ENCODE results near the gene B3GAT2. TPM values are rescaled to one million over a fixed set of nuclear protein-coding genes. Genes with fewer than 3 reads are reported as not detected.

Gene B3GAT2
- total and polyA plus RNA-seq, 2 of the 13 experiments (the other 11 are each of a cell fraction or from before 2014, with no cell fraction given), result 0.01 to 0.02 TPM

DNA sequence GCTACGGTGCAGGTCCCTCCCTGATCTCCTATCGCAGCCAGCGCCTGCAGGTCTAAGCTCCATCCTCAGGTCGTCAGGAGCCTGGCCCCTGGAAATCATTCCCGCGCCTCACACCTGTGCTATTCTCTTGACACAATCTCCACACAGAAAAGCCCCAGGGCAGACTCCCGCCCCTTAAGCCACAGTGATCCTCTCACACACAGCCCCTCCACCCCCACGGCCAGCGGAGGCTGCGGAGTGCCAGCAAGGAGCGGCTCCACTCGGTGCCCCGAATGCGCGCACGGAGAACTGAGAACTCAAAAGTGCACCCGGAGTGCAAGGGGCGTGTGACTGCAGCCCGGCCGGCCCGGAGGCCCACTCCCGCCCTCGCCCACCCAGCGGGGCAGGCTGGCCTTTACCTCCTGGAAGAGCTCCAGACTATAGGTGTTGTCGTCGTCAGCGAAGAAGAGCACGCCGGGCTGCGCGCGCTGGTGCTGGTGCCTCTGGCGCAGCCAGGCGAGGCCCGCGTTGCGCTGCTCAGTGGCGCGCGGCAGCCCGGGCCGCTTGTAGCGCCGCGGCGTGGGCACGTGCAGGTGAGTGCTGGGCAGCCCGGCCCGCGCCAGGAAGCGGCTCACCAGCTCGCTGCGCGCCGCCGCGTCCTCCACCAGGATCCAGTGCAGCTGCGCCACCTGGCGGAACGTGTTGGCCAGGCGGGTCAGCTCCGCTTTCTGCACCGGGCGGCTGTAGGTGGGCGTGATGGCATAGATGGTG is 1.2 kb downstream of the B3GAT2 start (continued):
- TF ChIP-seq KAT2B (IDR thresholded peaks at IDR 0.05; ENCODE audit: borderline replicate concordance, low read depth, low read length) (no peak), BRCA1 (CRISPR knock-in tag; IDR thresholded peaks at IDR 0.05) (0 out of 2 replicates have a peak, but pooled peaks have one; percentile 56), MBD4 (IDR thresholded peaks at IDR 0.05; ENCODE audit: borderline replicate concordance, low read length) (no peak), ZBTB25 (CRISPR knock-in tag; IDR thresholded peaks at IDR 0.05) (no peak; the same call in 1 of the 2 replicates), SMARCC2 (IDR thresholded peaks at IDR 0.05) (no peak), GATAD1 (CRISPR knock-in tag; IDR thresholded peaks at IDR 0.05) (0 out of 2 replicates have a peak, but pooled peaks have one; percentile 18), ZBTB8A (CRISPR knock-in tag; IDR thresholded peaks at IDR 0.05; ENCODE audit: borderline replicate concordance, low read depth) (no peak), ZFP62 (CRISPR knock-in tag; IDR thresholded peaks at IDR 0.05) (no peak), GRHL1 (CRISPR knock-in tag; conservative IDR thresholded peaks at IDR 0.05) (no peak), ZFP90 (CRISPR knock-in tag; IDR thresholded peaks at IDR 0.05; ENCODE audit: borderline replicate concordance) (peak; percentile 57; the same call in 1 of the 2 replicates), CHD2 (IDR thresholded peaks at IDR 0.05; ENCODE audit: low read depth, low read length) (no peak), ZNF20 (CRISPR knock-in tag; IDR thresholded peaks at IDR 0.05) (no peak), CBX1 (IDR thresholded peaks at IDR 0.05; ENCODE audit: low read depth) (peak; percentile 50), DPF2 (CRISPR knock-in tag; IDR thresholded peaks at IDR 0.05; ENCODE audit: borderline replicate concordance, low read depth) (no peak), ZNF256 (CRISPR knock-in tag; conservative IDR thresholded peaks at IDR 0.05) (no peak), HOXA9 (CRISPR knock-in tag; IDR thresholded peaks at IDR 0.05; ENCODE audit: borderline replicate concordance) (no peak), RERE (CRISPR knock-in tag; IDR thresholded peaks at IDR 0.05; ENCODE audit: low read depth) (no peak)
- TF ChIP-seq, protein P1, sequence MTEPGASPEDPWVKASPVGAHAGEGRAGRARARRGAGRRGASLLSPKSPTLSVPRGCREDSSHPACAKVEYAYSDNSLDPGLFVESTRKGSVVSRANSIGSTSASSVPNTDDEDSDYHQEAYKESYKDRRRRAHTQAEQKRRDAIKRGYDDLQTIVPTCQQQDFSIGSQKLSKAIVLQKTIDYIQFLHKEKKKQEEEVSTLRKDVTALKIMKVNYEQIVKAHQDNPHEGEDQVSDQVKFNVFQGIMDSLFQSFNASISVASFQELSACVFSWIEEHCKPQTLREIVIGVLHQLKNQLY (CRISPR knock-in tag; IDR thresholded peaks at IDR 0.05), result no peak
- TF ChIP-seq, protein P2, sequence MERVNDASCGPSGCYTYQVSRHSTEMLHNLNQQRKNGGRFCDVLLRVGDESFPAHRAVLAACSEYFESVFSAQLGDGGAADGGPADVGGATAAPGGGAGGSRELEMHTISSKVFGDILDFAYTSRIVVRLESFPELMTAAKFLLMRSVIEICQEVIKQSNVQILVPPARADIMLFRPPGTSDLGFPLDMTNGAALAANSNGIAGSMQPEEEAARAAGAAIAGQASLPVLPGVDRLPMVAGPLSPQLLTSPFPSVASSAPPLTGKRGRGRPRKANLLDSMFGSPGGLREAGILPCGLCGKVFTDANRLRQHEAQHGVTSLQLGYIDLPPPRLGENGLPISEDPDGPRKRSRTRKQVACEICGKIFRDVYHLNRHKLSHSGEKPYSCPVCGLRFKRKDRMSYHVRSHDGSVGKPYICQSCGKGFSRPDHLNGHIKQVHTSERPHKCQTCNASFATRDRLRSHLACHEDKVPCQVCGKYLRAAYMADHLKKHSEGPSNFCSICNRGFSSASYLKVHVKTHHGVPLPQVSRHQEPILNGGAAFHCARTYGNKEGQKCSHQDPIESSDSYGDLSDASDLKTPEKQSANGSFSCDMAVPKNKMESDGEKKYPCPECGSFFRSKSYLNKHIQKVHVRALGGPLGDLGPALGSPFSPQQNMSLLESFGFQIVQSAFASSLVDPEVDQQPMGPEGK (CRISPR knock-in tag; IDR thresholded peaks at IDR 0.05), result no peak; the same call in 1 of the 2 replicates

All from HepG2 (cell line).